ENCODE measurements around the gene NPAT.

Gene NPAT

GRCh38 chr11:108237058-108237481 lies 14.6 kb upstream of the NPAT start:
- no peaks in the 10 kb centered on the region for H3K4me1 ChIP-seq (ENCODE audit: control insufficient read depth in 2 of 2, insufficient read depth in 1 of 2, low read depth in 1 of 2, low read length in 2 of 2)
- no peak overlapping the region for H3K18ac ChIP-seq (ENCODE audit: low read length)
- H3K23ac ChIP-seq (ENCODE audit: low read depth, low read length, poor library complexity), result no peak overlapping the region
- peaks cover 3 to 94% of the 10 kb centered on the region in 2 donors for H3K36me3 ChIP-seq (replicated peaks in 1 of 2; ENCODE audit: control insufficient read depth in 2 of 2, insufficient read depth in 2 of 2, low read length in 2 of 2)
- WGBS, 2 donors (ENCODE audit: extremely low coverage in 2 of 2, insufficient read length in 2 of 2, insufficient replicate concordance in 1 of 2), result no CpG with 5 or more reads among the region's 1 CpG
- no peak overlapping the region for H2AFZ ChIP-seq (ENCODE audit: low read length)
- H2BK5ac ChIP-seq (ENCODE audit: low read length), result no peak overlapping the region
- no peak overlapping the region for H2BK15ac ChIP-seq (ENCODE audit: low read length)
- no peak overlapping the region for H2BK120ac ChIP-seq (ENCODE audit: low read depth, low read length)
- no peak overlapping the region for H2BK12ac ChIP-seq (ENCODE audit: low read length)
- no peak overlapping the region for H3K9ac ChIP-seq (ENCODE audit: low read depth, low read length, poor library complexity)
- no peak overlapping the region for H3K4me3 ChIP-seq (ENCODE audit: low read length in 2 of 2)
- H3K79me1 ChIP-seq (ENCODE audit: low read depth, low read length), result no peaks in the 10 kb centered on the region
- H3K27me3 ChIP-seq (ENCODE audit: control insufficient read depth in 3 of 3, insufficient read depth in 3 of 3, low read depth in 1 of 3, low read length in 3 of 3), result no peaks in the 10 kb centered on the region
- H3K4ac ChIP-seq (ENCODE audit: low read length), result no peak overlapping the region
- H2AK5ac ChIP-seq (ENCODE audit: low read depth, low read length), result no peak overlapping the region
- no peak overlapping the region for H3K14ac ChIP-seq (ENCODE audit: low read length)
- no peak overlapping the region for H3K4me2 ChIP-seq (ENCODE audit: insufficient read depth, low read length, poor library complexity, severe bottlenecking)
- no peaks in the 10 kb centered on the region for H3K9me3 ChIP-seq (replicated peaks in 1 of 2; ENCODE audit: control insufficient read depth in 2 of 2, insufficient read depth in 1 of 2, low read depth in 1 of 2, low read length in 2 of 2)
- H4K8ac ChIP-seq (ENCODE audit: low read depth, low read length), result no peak overlapping the region
- no peak for DNase-seq (ENCODE audit: low spot score)
- H4K91ac ChIP-seq (ENCODE audit: low read depth, low read length, poor library complexity), result no peak overlapping the region
- H3K27ac ChIP-seq (replicated peaks; ENCODE audit: low read length), result no peak overlapping the region

DNA sequence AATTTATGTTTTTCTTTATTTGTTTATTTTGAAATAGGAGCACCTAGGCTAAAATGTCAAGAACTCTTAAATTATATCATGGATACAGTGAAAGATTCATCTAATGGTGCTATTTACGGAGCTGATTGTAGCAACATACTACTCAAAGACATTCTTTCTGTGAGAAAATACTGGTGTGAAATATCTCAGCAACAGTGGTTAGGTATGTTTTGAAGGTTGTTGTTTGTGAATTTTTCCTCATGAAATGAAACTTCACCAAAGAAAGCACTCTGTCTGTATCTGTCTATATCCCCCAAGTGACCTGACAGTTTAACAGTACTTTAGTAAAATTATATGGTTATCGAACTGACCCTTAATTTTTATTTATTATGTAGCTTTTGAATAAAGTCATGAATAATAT lies 13.2 kb upstream of the NPAT start:
- Histone ChIP-seq H3K27me3 (ENCODE audit: control insufficient read depth in 3 of 3, insufficient read depth in 3 of 3, low read depth in 1 of 3, low read length in 3 of 3) (no peaks in the 10 kb centered on the region), H2BK15ac (ENCODE audit: low read length) (no peak overlapping the region), H2BK120ac (ENCODE audit: low read depth, low read length) (no peak overlapping the region), H3K27ac (replicated peaks; ENCODE audit: low read length) (no peak overlapping the region), H3K14ac (ENCODE audit: low read length) (no peak overlapping the region), H3K9ac (ENCODE audit: low read depth, low read length, poor library complexity) (no peak overlapping the region), H2BK12ac (ENCODE audit: low read length) (no peak overlapping the region), H3K9me3 (replicated peaks in 1 of 2; ENCODE audit: control insufficient read depth in 2 of 2, insufficient read depth in 1 of 2, low read depth in 1 of 2, low read length in 2 of 2) (no peaks in the 10 kb centered on the region), H3K4ac (ENCODE audit: low read length) (no peak overlapping the region), H2AFZ (ENCODE audit: low read length) (no peak overlapping the region), H3K79me1 (ENCODE audit: low read depth, low read length) (no peaks in the 10 kb centered on the region), H4K91ac (ENCODE audit: low read depth, low read length, poor library complexity) (no peak overlapping the region), H3K4me1 (ENCODE audit: control insufficient read depth in 2 of 2, insufficient read depth in 1 of 2, low read depth in 1 of 2, low read length in 2 of 2) (no peaks in the 10 kb centered on the region), H2AK5ac (ENCODE audit: low read depth, low read length) (no peak overlapping the region), H3K18ac (ENCODE audit: low read length) (no peak overlapping the region), H4K8ac (ENCODE audit: low read depth, low read length) (no peak overlapping the region), H2BK5ac (ENCODE audit: low read length) (no peak overlapping the region), H3K36me3 (replicated peaks in 1 of 2; ENCODE audit: control insufficient read depth in 2 of 2, insufficient read depth in 2 of 2, low read length in 2 of 2) (peaks cover 1 to 94% of the 10 kb centered on the region in 2 donors), H3K23ac (ENCODE audit: low read depth, low read length, poor library complexity) (no peak overlapping the region), H3K4me2 (ENCODE audit: insufficient read depth, low read length, poor library complexity, severe bottlenecking) (no peak overlapping the region), H3K4me3 (ENCODE audit: low read length in 2 of 2) (no peak overlapping the region)
- WGBS, 2 donors (ENCODE audit: extremely low coverage in 2 of 2, insufficient read length in 2 of 2, insufficient replicate concordance in 1 of 2), result no CpG with 5 or more reads among the region's 2 CpGs
- DNase-seq (ENCODE audit: low spot score), result no peak

GRCh38 chr11:108235192-108235591 lies 12.8 kb upstream of the NPAT start:
- H3K4me1 ChIP-seq (ENCODE audit: control insufficient read depth in 2 of 2, insufficient read depth in 1 of 2, low read depth in 1 of 2, low read length in 2 of 2), result no peaks in the 10 kb centered on the region
- no peak overlapping the region for H3K4ac ChIP-seq (ENCODE audit: low read length)
- no peak overlapping the region for H3K27ac ChIP-seq (replicated peaks; ENCODE audit: low read length)
- no peak overlapping the region for H3K18ac ChIP-seq (ENCODE audit: low read length)
- no peak overlapping the region for H3K23ac ChIP-seq (ENCODE audit: low read depth, low read length, poor library complexity)
- H3K9me3 ChIP-seq (replicated peaks in 1 of 2; ENCODE audit: control insufficient read depth in 2 of 2, insufficient read depth in 1 of 2, low read depth in 1 of 2, low read length in 2 of 2), result no peaks in the 10 kb centered on the region
- no peaks in the 10 kb centered on the region for H3K27me3 ChIP-seq (ENCODE audit: control insufficient read depth in 3 of 3, insufficient read depth in 3 of 3, low read depth in 1 of 3, low read length in 3 of 3)
- no peak overlapping the region for H4K8ac ChIP-seq (ENCODE audit: low read depth, low read length)
- H2BK5ac ChIP-seq (ENCODE audit: low read length), result no peak overlapping the region
- no peak overlapping the region for H2BK12ac ChIP-seq (ENCODE audit: low read length)
- no peaks in the 10 kb centered on the region for H3K79me1 ChIP-seq (ENCODE audit: low read depth, low read length)
- H2AFZ ChIP-seq (ENCODE audit: low read length), result no peak overlapping the region
- WGBS, 2 donors (ENCODE audit: extremely low coverage in 2 of 2, insufficient read length in 2 of 2, insufficient replicate concordance in 1 of 2), result no CpG with 5 or more reads among the region's 1 CpG
- no peak overlapping the region for H2BK120ac ChIP-seq (ENCODE audit: low read depth, low read length)
- no peak overlapping the region for H3K4me3 ChIP-seq (ENCODE audit: low read length in 2 of 2)
- H3K4me2 ChIP-seq (ENCODE audit: insufficient read depth, low read length, poor library complexity, severe bottlenecking), result no peak overlapping the region
- H2BK15ac ChIP-seq (ENCODE audit: low read length), result no peak overlapping the region
- H3K9ac ChIP-seq (ENCODE audit: low read depth, low read length, poor library complexity), result no peak overlapping the region
- peaks cover 1 to 94% of the 10 kb centered on the region in 2 donors for H3K36me3 ChIP-seq (replicated peaks in 1 of 2; ENCODE audit: control insufficient read depth in 2 of 2, insufficient read depth in 2 of 2, low read length in 2 of 2)
- no peak for DNase-seq (ENCODE audit: low spot score)
- H4K91ac ChIP-seq (ENCODE audit: low read depth, low read length, poor library complexity), result no peak overlapping the region
- no peak overlapping the region for H2AK5ac ChIP-seq (ENCODE audit: low read depth, low read length)
- no peak overlapping the region for H3K14ac ChIP-seq (ENCODE audit: low read length)

- Histone ChIP-seq H2AFZ (ENCODE audit: low read length) (no peak overlapping the region), H3K18ac (ENCODE audit: low read length) (no peak overlapping the region), H3K4ac (ENCODE audit: low read length) (no peak overlapping the region), H3K4me2 (ENCODE audit: insufficient read depth, low read length, poor library complexity, severe bottlenecking) (no peak overlapping the region), H3K14ac (ENCODE audit: low read length) (no peak overlapping the region), H3K9ac (ENCODE audit: low read depth, low read length, poor library complexity) (no peak overlapping the region), H3K4me1 (ENCODE audit: control insufficient read depth in 2 of 2, insufficient read depth in 1 of 2, low read depth in 1 of 2, low read length in 2 of 2) (no peaks in the 10 kb centered on the region), H3K27ac (replicated peaks; ENCODE audit: low read length) (no peak overlapping the region), H3K23ac (ENCODE audit: low read depth, low read length, poor library complexity) (no peak overlapping the region), H2BK15ac (ENCODE audit: low read length) (no peak overlapping the region), H3K9me3 (replicated peaks in 1 of 2; ENCODE audit: control insufficient read depth in 2 of 2, insufficient read depth in 1 of 2, low read depth in 1 of 2, low read length in 2 of 2) (no peaks in the 10 kb centered on the region), H3K4me3 (ENCODE audit: low read length in 2 of 2) (no peak overlapping the region), H2BK12ac (ENCODE audit: low read length) (no peak overlapping the region), H3K27me3 (ENCODE audit: control insufficient read depth in 3 of 3, insufficient read depth in 3 of 3, low read depth in 1 of 3, low read length in 3 of 3) (no peaks in the 10 kb centered on the region), H3K79me1 (ENCODE audit: low read depth, low read length) (no peaks in the 10 kb centered on the region), H4K91ac (ENCODE audit: low read depth, low read length, poor library complexity) (no peak overlapping the region), H2BK5ac (ENCODE audit: low read length) (no peak overlapping the region), H4K8ac (ENCODE audit: low read depth, low read length) (no peak overlapping the region), H3K36me3 (replicated peaks in 1 of 2; ENCODE audit: control insufficient read depth in 2 of 2, insufficient read depth in 2 of 2, low read length in 2 of 2) (peaks cover 5 to 93% of the 10 kb centered on the region in 2 donors), H2BK120ac (ENCODE audit: low read depth, low read length) (no peak overlapping the region), H2AK5ac (ENCODE audit: low read depth, low read length) (no peak overlapping the region)
- no peak for DNase-seq (ENCODE audit: low spot score)
- WGBS, 2 donors (ENCODE audit: extremely low coverage in 2 of 2, insufficient read length in 2 of 2, insufficient replicate concordance in 1 of 2), result no CpG with 5 or more reads among the region's 2 CpGs
These were observed 11.0 kb upstream of the NPAT start for GRCh38 chr11:108233277-108233945.

Data from neuronal stem cell (in vitro differentiated cells).